GM19468 (cell line): ENCODE data around the gene BLACAT1.

Experiments
- ATAC-seq: cut with Tn5 transposase; IDR thresholded peaks from one replicate; pipeline ENCODE4 v1.9.1; 2021; ENCODE audit warnings: mild to moderate bottlenecking, moderate library complexity, moderate number of reproducible peaks; ENCODE audit not compliant: unreplicated experiment; ENCODE audit errors: extremely low read depth

Gene BLACAT1

DNA sequence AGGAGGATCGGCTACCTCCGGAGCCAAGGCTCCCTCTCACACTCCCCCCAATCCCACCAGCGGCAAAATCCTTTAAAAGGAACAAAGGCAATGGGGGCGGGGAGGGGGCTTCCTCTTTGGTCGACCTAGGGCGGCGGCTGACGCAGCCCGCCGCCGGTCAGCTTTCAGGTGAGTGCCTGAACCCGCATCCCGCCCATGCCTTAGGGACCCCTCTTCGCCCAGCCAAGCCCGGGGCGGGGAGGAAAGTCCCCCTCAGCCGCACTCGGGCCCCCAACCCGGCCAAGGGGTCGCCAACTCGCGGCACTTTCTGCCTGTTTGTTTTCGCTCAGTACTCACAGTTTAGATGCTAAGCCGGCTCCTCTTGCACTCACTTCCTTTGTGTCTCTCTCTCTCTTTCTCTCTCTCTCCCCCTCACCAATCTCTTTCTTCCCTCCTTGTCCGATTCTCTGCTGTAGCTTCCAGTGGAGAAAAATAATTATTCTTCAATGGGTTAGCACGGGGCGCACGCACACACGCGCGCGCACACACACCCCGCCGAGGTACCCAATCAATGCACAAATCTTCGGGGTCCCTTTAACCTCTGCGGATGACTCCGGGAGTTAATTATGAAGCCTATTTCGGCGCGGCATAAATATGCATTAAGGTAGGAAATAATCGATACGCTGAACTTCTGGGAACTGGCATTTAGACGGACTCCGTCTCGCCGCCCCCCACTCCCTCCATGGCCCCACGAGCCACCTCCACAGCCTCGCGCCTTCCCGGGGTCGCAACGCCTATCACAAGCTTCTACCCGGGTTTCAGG is at the start of gene BLACAT1:
Gene BLACAT1 (minus strand): TSS at position 465 of the 802 bp plus-strand sequence.
- no peak for ATAC-seq

DNA sequence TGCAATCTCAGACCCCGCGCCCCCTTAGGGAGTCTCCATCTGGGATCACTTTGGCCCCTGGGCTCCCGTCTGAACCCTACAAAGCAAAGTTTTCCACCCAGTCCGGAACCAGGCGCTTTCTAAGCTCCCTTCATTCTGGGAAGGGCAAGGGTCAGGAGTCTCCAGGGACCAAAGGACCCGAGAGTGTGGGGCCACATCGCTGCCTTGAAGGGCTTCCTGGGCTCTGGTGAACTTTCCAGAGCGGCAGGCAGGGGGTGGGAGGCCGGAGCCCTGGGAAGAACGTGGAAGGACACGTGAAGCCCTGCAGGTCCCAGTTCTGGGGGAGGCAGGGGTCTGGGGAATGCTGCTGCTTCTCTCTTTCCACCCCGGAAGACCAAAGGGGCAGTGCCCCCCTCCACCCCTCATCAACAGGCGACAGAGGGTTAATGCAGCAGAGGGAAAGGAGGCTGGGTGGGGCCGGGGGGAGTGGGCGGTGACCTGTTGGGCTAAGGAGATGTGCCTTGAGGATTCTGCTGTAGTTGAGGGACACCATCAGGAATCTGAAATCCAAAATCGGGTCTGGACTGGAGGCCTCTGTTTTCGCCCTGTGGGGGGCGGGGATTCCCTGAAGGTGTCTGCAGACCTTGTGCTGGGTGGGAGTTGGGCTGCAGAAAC is 49.4 kb upstream of the BLACAT1 start:
- ATAC-seq, result no peak

DNA sequence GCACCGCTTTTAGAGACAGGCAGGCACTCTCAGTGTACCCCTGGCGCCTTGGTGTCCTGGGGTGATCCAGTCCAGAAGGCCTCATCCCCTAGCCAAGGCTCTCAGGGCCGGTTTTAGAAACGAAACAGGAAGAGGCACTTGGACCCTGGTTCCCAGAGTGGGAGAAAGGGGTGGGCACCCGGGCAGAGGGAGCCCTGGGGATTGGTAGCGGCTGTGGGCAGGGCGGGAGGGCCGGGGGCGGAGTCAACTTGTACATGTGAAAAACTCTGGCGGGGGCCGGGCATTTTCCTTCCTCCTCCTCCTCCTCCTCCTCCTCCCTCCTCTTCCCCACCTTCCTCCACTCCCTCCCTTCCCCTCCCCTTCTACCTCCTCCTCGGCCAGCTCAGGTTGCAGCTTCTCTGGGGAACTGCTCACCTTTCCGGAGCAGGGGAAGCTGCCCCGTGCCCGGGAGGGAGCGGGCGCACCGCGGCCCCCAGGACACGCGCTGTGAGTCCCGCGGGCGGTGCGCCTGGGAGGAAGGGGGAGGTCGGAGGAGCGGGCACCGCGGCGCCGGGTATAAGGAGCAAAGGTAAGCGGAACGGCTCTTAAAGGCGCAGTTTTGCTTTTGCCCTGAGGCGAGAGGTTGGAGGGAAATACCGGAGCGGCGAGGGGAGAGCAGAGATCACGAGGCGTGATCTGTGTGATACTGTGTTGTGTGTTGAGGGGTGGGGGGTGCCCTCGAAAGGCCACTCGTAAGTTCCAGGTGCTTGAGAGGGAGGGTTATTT is 48.6 kb upstream of the BLACAT1 start, which contains the start of gene CDK18:
Gene CDK18 (plus strand): TSS at position 359 of the 765 bp plus-strand sequence. CDS start 18,499 bp downstream, outside the sequence.
- no peak for ATAC-seq

DNA sequence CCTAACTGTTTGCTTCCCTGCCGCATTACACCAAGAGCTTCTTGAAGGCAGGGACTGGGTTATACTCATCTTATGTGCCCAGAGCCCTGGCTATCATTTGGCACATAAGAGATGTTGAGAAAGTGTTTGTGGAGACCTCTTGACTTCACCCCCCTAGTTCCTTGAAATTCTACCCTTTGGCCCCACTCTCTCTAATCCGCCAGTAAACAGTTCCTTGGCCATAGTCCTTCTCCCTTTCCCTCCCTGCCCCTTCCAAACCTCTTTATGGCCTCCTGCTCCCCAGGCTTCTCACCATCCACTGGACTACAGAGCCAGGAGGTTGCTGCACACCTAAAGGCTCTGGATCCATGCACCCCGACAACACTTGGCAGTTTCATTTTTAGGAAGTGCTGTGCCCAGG is 47.1 kb upstream of the BLACAT1 start:
- ATAC-seq, result no peak

DNA sequence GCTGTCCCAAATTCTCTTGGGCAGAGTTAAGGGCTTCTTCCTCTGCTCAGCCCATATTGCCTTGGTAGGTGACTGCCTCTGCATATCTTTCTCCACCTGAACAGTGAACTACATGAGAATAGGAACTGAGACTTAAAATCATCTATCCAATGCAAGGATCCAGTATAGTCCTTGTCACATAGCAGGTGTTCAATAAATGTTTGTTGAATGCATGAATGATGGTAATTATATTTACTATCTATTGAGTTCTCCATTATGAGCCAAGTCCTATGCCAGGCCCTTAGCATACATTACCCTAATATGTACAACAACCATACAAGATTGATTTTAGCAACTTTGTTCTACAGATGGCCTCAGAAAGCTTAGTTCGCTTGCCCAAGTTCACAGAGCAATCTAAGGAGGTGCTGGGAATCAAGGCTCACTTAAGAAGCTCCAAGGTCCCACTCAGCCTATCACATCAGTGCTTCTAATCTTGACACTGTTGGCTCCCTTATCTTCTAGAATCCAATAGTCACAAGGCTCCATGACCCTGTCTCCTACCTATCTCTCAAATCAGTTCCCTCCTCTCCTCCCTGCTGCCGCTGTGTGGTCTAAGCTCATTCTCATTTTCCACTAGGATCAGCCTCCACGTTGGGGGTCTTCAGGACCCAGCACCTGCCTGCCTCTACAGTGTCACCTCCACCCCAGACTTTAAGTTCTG is 46.4 kb upstream of the BLACAT1 start:
- no peak for ATAC-seq

DNA sequence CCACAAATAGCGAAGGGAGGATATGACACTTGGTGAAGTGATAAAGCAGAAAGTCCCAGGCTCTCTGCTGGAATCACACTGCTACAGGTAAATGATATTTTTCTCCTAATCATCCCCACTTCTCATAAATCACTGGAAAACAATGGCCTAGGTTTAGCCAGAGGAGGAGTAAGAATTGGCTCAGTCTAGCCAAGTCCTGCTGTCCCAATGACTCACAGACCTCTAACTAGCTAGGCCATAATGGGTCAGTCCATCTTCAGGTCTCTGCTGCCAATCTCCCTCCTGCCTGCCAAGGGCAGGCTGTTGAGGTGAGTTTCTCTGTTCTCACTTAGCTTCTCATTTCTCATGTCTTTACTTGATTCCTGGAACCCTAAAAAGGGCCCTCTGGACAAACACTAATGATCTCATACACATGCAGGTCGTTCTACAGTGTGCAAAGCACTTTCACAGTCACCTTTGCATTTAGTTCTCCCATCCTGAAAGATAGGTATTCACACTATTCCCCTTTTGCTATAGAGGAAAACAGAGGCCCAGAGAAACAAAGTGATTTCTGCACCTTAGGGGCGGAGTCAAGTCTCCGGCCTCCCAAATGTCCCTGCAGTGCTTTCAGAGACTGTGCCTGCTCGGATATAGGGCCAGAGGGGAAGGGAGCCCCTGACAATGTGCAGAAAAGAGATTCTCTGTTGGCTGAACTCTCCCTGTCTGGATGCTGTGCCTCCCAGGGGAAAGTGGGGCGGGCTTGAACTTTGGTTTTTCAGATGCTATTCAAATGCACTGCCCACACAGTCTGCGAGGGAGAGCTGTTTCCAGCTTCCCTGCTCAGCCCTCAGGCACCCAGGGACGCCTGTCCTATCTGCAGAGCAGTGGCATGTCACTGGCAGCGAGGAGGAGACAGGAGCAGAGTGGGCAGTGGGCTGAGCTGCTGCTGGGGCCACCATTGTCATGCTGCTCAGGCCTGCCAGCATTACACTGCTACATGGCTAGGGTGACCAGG is 44.7 kb upstream of the BLACAT1 start:
- ATAC-seq, result no peak

DNA sequence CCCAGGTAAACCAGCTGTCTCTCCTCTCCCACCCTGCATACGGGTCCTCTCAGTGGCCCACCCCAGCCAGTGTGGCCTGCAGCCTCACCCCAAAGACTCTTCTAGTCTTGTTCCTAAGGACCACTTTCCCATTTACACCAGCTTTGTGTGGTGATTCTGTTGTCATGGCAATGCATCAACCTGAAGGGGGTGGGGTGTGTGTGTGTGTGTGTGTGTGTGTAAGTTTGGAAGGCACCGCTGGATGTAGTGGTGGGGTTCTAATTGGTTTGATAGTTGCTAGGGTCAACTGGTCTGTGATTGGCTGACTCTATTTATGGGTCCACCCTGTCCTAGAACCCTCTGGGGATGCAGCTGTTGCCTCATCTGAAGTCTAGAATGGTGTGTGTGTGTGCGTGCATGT is 43.9 kb upstream of the BLACAT1 start:
- no peak for ATAC-seq

DNA sequence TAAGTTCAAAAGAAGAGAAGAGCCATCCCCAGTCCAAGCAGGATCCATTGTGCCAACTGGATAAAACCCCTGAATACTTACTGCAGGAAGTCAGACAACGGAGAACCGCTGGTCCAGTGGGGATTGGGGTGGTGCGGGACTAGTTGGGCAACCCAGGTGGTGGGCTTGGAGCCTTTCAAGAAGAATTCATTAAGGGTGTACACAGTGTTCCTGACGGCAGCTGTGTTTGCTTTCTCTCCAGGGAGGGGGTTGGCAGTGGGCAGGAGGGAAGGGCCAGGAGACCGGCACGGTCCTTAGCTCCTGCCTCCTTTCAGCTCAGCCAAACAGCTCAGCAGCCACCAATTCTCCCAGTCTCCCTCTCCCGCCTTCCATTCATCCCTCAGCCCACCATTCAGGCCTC is 41.5 kb upstream of the BLACAT1 start:
- ATAC-seq, result no peak

DNA sequence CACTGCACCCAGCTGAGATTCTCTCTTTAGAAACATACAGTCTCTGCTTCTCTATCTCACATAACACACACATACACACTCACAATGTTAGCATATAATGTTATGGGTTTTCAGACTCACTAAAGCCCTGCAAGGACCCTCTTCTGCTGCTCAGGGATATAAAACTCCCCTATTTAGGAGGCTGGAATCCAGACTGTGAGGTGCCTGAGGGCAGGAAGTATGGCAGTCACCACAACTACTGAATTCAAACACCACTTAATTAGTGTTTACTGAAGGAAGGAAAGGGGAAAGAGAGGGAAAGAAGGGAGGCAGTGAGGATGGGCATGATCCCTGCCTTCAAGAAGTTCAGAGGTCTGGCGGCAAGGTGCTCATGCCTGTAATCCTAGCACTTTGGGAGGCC is 40.8 kb upstream of the BLACAT1 start:
- ATAC-seq, result no peak

DNA sequence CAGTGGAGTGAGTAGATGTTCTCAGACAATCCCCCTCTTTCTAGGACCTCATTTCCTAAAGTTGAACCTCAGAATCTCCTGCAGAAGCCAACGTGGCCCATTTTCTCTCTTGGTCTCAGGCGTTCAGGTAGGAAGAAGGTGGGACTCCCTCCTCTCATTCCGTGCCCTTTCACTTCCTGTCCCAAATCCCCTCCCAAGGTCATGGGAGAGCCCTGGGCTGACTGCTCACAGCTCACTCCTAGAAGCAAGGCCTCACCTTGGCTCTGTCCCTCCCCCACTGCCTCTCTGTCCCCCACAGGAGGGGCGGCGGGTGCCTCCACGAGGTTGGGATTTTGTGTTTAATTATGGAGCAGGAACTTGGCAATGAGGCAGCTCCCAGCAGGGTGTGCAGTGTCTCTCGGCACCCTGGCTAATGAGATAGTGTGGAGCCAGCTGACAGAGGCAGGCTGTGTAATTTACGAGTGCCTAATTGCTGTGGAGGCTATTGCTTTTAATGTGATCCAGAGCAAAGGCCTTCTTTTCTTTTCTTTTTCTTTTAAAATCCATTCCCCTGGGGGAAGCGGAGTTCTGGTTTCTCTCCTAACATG is 39.5 kb upstream of the BLACAT1 start:
- no peak for ATAC-seq

DNA sequence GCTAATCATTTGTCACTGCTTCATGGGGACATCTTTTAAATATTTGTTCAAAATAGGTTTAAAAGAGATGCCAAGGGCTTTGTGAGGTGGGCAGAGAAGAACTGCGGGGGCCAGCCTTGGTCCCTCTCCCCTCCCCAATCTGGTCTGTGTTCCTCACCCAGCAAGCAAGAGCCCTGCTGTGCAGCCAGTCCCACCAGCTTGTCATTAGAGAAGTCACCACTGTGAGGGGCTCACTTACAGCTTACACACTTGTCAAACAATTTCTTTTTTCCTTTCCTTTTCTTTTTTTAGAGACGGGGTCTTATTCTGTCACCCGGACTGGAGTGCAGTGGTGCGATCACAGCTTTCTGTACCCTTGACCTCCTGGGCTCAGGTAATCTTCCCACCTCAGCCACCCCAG is 38.3 kb upstream of the BLACAT1 start:
- ATAC-seq, result no peak

DNA sequence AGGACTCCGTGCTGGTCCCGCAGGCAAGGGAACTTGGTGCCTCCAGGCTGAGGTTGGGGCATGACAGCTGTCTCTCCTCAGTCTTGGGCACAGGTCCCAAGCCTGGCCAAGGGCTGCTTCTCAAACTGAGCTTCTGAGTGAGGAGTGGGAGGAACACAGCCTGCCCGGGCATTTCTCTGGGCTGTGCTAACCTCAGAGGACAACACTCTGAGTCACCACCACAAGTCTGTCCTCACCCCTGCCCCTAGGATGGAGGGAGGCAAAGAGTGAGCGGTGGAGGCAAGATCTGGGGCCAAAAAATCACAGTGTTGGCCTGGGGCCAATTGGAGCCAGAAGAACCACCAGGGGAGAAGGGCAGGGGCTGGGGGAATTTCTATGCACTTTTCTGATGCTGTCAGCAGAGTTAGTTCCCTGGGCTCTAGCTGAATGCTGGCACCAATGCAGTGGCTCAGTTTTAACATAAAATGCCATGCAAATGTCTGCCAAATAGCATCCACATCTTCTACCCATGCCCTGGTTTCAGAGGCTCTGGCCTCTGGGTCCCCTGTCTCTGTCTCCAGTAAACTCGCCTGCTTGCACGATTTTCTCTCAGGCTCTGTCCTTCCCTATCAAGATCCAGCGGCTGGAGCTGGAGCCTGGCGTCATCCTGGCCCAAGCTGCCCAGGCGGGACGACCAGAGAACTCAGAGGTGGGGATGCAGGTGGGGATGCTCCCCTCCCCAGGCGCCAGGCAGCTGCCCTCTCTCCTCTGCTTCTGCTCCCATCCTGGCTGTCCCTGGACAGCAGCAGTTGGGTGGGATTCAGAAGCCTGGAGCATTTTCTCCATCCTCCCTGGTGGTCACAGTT is 37.6 kb upstream of the BLACAT1 start:
- no peak for ATAC-seq

DNA sequence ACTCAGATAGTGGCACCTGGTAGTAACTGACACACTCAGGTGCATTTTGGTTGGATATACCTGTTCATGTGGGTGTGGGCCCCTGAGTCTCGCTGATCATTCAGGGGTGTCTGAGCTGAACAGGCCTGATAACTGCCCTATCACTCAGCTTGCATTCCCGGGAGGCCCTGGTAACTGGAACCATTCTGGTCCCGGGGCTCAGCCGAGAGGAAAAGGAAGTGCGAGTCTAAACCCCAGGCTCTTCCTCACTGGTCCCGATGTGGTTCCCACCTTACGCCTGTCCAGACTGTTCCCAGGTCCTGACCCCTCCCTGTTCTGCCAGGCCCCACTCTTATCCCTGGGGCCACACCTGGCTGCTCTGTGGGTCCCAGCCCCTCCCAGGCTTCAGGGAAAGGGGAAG is 36.9 kb upstream of the BLACAT1 start:
- ATAC-seq, result no peak

DNA sequence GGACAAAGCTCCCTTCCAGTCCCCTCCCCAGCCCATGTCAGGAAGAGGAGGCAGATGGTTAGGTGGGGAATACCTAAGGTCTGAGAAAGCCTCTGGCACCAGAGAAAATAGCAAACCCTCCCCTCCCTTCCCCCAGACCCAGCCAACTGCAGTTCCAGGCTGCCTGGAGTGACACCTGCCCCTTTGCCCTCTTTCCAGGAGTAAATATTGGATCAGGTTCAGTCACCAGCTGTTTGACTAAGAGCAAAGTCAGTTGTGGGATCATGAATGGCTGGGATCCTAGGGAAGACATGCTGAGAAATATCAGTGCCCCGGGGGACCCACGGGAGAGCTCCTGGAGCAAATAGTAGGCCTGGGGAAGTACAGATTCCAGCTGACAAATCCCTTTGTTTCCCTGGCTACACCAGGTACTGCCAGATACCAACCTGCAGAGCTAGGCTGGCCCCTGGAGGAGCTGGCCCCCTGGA is 36.4 kb upstream of the BLACAT1 start:
- no peak for ATAC-seq

DNA sequence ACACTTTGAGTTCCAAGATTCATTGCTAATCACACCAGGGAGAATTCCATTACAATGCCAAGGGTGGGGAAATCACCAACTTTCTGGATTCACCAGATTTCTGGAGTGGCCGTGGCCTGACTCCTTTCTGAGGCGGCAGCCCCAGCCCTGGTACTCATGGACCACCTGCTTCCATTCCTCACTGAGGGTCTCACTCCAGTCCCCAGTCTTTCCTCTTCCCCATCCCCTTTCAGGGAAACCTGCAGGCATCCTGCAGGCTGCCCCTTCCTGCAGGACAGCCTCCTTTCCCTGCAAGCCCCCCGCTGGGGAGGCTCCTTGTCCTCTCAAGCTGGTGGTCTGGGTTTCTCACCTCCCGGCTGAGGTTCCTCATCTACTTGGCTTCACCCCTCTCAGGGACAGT is 35.9 kb upstream of the BLACAT1 start:
- ATAC-seq, result no peak

DNA sequence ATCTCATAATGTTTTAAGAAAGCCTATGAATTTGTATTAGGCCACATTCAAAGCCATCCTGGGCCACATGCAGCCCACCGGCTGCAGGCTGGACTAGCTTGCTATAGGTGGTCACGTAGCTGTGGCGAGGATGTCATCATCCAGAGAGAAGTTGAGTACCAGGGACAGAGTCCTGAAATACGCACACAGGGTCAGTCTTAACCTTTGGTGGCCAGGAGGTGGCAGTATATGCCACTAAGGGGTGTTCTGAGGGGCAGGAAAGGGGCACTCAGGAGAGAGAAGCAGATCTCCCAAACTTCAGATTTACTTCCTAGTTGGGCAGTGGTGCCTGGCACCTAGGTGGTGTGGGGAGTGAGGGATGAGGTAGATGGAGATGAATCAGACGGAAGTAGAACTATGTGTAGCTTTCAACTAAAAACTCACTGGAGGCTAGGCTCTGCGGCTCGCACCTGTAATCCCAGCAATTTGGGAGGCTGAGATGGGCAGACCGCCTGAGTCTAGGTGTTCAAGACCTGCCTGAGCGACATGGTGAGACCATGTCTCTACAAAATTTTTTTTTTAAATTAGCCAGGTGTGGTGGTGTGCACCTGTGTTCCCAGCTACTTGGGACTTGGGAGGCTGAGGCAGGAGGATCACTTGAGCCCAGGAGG is 32.4 kb upstream of the BLACAT1 start:
- ATAC-seq, result no peak

DNA sequence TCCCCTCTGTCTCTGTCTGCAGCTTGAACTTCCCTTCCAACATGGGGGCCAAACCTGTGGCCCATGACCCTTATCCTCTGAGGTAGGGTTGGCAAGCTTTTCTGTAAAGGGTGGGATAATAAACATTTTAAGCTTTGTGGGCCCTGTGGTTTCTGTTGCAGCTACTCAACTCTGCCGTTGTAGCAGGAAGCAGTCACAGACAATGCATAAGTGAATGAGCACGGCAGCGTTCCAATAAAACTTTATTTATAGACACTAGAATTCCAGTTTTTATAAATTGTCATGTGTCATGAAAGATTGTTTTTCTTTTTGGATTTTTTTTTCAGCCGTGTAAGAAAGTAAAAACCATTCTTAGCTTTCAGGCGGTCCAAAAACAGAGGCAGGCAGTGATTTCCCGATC is 30.4 kb upstream of the BLACAT1 start:
- no peak for ATAC-seq
